Stimulated activated effector memory CD8-positive, alpha-beta T cell treated with anti-CD3 and anti-CD28 coated beads, Interleukin-12 subunit alpha, Interleukin-12 subunit beta, amount 100 ng/mL, for 72 hours (primary cell): ENCODE data around the gene CFAP57.

Source experiments
- ATAC-seq: fragments of 150-1000 bp; cut with Tn5 transposase; 2 replicates; pipeline ENCODE4 v1.10.0; 2021
- DNase-seq, 2 donors: peaks; one replicate each; pipeline ENCODE4 v3.0.0; 2021 to 2022; ENCODE audit warnings: low spot score in 2 of 2
- H3K27ac Mint-ChIP-seq: one replicate; pipeline ENCODE4 v1.8.0; 2022; ENCODE audit warnings: mild to moderate bottlenecking, mixed read lengths
- H3K36me3 Mint-ChIP-seq: one replicate; pipeline ENCODE4 v1.8.0; 2022; ENCODE audit warnings: mild to moderate bottlenecking, mixed read lengths
- H3K4me1 Mint-ChIP-seq: one replicate; pipeline ENCODE4 v1.8.0; 2022; ENCODE audit warnings: mixed read lengths
- H3K4me3 Mint-ChIP-seq: one replicate; pipeline ENCODE4 v1.8.0; 2022; ENCODE audit warnings: mild to moderate bottlenecking, mixed read lengths
- H3K9me3 Mint-ChIP-seq: one replicate; pipeline ENCODE4 v1.8.0; 2022; ENCODE audit warnings: mixed read lengths

Gene CFAP57

DNA sequence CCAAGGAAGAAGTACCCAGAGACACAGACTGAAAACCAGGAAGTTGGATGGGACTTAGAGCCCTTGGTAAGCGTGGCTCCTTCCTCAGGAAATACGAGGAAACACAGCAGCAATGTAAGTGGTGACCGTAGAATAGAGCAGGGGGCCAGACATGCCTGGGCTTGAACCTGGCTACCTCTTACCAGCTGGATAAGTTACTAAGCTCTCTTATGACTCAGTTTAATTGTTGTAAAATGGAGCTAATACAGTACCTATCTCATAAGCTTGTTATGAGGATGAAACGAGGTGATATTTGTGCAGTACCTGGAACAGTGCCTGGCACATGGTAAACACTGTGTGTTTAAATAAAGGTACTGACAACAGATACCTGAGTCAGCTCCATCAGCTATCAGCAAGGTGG, 19.3 kb upstream of the CFAP57 start:
- Mint-ChIP-seq H3K4me3 (no peak overlapping the region), H3K9me3 (no peaks in the 10 kb centered on the region), H3K4me1 (no peaks in the 10 kb centered on the region), H3K36me3 (no peaks in the 10 kb centered on the region), H3K27ac (no peak overlapping the region)
- ATAC-seq (no peak), DNase-seq (no peak)

DNA sequence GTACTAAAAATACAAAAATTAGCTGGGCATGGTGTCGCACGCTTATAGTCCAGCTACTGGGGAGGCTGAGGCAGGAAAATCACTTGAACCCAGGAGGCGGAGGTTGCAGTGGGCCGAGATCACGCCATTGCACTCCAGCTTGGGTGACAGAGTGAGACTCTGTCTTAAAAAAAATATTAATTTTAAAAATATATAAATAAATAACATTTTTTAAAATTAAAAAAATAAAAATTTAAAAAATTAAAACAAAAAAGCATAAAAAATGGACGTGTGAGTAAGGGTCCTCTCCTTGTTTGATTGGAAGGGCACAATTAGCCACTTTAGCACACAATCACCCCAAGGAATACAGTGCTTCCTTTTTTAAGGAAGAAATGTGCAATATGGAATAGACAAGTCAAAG, 18.7 kb upstream of the CFAP57 start:
- no peak overlapping the region for H3K27ac Mint-ChIP-seq

DNA sequence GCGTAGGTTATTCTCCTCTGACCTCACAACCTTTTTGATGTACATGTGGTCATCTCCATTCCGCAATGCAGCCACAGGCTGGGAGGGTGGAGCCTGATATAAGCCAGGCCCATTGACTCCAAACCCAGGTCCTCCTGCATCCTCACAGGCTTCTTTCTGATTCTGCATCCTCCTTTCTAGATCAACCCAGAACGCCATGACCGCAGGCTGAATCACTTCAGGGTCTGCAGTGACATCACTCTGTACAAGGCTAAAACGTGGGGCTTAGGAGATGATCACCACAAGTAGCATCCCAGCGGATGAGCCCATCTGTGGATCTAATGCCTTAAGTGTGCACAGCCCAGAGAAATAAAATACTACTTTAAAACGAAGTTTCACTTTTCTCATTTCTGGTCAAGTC, 16.1 kb upstream of the CFAP57 start:
- H3K4me1 Mint-ChIP-seq = no peaks in the 10 kb centered on the region
- no peaks in the 10 kb centered on the region for H3K9me3 Mint-ChIP-seq
- no peak for ATAC-seq
- DNase-seq = no peak
- no peak overlapping the region for H3K27ac Mint-ChIP-seq
- H3K4me3 Mint-ChIP-seq = no peak overlapping the region
- no peaks in the 10 kb centered on the region for H3K36me3 Mint-ChIP-seq

More for the DNA sequence above, 18.7 kb upstream of the CFAP57 start:
- DNase-seq = no peak
- ATAC-seq = no peak
- Mint-ChIP-seq H3K4me3 (no peak overlapping the region), H3K36me3 (no peaks in the 10 kb centered on the region), H3K4me1 (no peaks in the 10 kb centered on the region), H3K9me3 (no peaks in the 10 kb centered on the region)

DNA sequence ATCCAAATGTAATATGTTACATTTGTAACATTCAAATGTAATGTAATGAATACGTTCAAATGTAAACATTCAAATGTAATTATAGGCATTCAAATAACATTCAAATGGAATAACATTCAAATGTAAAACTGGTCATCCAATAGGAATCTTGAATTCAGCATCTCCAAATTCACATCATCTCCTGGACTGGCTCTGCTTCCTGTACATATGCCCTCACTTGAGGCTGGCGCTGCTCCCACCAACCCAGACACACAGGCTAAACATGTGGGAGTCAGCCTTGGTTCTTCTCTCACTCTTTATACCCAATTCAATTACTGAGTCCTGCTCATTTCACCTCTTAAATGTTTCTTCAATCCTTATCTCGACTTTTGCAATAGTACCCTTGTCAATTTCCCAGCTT, 7.0 kb upstream of the CFAP57 start:
- no peak overlapping the region for H3K27ac Mint-ChIP-seq
- peaks cover 85% of the 10 kb centered on the region for H3K36me3 Mint-ChIP-seq
- H3K4me3 Mint-ChIP-seq = no peak overlapping the region
- H3K9me3 Mint-ChIP-seq = no peaks in the 10 kb centered on the region
- H3K4me1 Mint-ChIP-seq = peaks cover 11% of the 10 kb centered on the region
- DNase-seq (no peak), ATAC-seq (no peak)

DNA sequence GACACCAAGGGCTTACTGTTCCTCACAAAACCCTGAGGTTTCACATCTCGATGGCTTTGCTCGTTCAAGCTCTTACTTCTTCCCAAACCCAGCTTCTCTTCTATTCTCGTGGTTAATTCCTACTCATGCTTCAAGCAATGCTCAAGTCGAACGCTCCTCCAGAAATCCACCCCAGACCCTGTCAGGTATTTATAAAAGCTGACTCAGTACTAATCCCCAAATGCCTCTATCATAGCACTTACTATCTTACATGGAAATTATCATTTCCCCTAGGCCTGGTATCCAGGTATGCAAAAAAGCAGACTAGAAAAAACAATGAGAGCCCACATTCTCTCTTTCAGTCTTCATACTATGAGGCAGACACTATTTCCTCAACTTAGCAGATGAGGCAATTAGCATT, 6.4 kb upstream of the CFAP57 start:
- Mint-ChIP-seq H3K36me3 (peaks cover 91% of the 10 kb centered on the region), H3K4me1 (peaks cover 11% of the 10 kb centered on the region), H3K27ac (peak overlapping the region; percentile 3), H3K9me3 (no peaks in the 10 kb centered on the region), H3K4me3 (no peak overlapping the region)
- DNase-seq (no peak), ATAC-seq (no peak)

DNA sequence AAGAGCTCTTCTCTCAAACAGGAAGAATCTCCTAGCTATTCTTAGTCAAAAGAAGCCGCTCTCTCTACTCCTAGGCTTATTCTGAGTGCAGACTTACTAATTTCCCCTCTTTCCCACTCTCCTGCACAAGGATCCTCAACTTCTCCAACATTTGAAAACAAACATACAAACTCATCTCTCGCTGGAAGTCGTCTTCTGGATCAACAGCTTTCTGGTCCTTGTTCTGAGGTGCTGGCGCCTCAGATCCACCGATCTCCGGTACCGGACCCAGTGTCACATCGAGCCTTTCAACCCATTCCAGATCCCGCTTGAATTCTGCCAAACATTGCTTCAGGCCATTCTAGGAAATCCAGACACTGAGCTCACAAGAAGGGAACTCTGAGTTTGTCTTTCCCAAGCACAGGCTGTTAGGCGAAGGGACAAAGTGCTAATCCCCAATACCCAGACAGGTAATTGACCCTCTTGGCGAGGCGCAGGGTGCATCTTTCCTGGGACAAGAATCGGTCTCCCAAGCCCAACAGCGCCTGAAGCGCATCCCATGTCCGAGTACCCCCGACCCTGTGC, 736 bp upstream of the CFAP57 start:
- DNase-seq (no peak), ATAC-seq (no peak)
- peak overlapping the region; percentile 98 for H3K27ac Mint-ChIP-seq
- H3K9me3 Mint-ChIP-seq = no peaks in the 10 kb centered on the region
- H3K4me3 Mint-ChIP-seq = peak overlapping the region; percentile 99
- peaks cover 18% of the 10 kb centered on the region for H3K4me1 Mint-ChIP-seq
- H3K36me3 Mint-ChIP-seq = peaks cover 58% of the 10 kb centered on the region

DNA sequence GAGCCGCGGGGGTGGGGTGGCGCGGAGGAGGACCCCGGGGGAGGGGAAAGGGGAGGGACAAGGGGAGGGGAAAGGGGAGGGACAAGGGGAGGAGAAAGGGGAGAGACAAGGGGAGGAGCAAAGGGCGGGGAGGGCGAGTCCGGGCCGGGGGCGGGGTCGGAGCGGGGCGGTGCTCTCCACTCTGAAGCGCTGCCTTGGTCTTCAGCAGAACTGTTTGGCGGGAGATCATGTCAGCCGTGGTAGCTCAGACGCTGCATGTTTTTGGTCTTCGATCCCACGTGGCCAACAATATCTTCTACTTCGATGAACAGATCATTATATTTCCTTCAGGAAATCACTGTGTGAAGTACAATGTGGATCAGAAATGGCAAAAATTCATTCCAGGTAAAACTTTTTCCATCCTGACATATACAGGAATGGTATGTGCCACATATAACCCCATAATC, 420 bp downstream of the CFAP57 start:
- Mint-ChIP-seq H3K27ac (peak overlapping the region; percentile 98), H3K36me3 (peaks cover 47% of the 10 kb centered on the region), H3K9me3 (no peaks in the 10 kb centered on the region), H3K4me1 (peaks cover 18% of the 10 kb centered on the region), H3K4me3 (peak overlapping the region; percentile 99)
- ATAC-seq (peak; percentile 84), DNase-seq (no peak)

DNA sequence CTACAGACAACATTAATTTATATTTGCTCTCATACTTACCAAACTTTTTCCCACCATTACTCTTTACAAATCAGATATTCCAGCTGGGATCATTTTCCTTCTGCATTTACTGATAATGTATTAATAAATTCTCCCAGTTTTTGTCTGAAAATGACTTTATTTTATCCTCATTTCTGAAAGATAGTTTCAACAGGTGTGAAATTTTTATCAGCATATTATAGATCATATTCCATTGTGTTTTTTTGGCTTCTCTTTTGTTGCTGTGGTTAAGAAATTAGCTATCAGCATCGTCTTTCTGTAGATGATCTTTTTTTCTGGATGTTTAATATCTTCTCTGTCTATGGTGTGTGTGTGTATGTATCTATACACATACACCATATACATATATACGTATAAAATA, 2.7 kb downstream of the CFAP57 start:
- peaks cover 12% of the 10 kb centered on the region for H3K4me1 Mint-ChIP-seq
- DNase-seq (no peak), ATAC-seq (no peak)
- no peaks in the 10 kb centered on the region for H3K9me3 Mint-ChIP-seq
- H3K27ac Mint-ChIP-seq = no peak overlapping the region
- peaks cover 23% of the 10 kb centered on the region for H3K36me3 Mint-ChIP-seq
- H3K4me3 Mint-ChIP-seq = no peak overlapping the region

DNA sequence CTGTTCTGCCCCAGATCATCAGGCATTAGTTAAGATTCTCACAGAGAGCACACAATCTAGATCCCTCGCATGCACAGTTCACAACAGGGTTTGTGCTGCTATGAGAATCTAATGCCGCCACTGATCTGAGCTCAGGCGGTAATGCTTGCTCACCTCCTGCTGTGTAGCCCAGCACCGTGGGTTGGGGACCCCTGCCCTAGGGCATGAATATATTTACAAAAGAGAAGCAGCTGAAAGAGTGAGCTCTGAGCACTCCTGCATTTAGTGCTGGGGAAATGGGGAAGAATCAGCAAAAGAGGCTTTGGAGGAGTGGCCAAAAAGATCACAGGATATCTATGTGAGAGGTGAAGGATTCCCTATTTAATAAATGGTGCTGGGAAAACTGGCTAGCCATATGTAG, 5.6 kb downstream of the CFAP57 start:
- ATAC-seq = no peak
- Mint-ChIP-seq H3K4me1 (no peaks in the 10 kb centered on the region), H3K36me3 (peaks cover 4% of the 10 kb centered on the region), H3K9me3 (no peaks in the 10 kb centered on the region), H3K27ac (no peak overlapping the region), H3K4me3 (no peak overlapping the region)
- no peak for DNase-seq

DNA sequence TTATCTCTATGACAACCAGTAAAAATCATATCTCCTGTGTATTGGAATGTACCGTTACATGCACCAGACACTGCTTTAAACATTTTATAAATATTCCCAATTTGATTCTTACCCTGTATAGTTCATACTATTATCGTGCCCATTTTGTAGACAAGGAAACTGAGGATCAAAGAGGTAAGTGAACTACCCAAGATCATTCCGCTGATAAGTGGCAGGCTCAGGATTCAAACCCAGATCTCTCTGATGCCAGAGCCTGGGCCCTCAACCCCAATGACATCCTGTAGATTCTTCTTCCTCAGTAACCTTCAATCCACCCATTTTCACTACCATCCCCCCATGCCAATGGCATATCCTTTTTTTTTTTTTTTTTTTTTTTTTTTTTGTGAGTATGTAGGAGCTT, 12.3 kb downstream of the CFAP57 start:
- Mint-ChIP-seq H3K9me3 (no peaks in the 10 kb centered on the region), H3K36me3 (peaks cover 4% of the 10 kb centered on the region), H3K27ac (no peak overlapping the region), H3K4me1 (no peaks in the 10 kb centered on the region), H3K4me3 (no peak overlapping the region)
- DNase-seq (no peak), ATAC-seq (no peak)

DNA sequence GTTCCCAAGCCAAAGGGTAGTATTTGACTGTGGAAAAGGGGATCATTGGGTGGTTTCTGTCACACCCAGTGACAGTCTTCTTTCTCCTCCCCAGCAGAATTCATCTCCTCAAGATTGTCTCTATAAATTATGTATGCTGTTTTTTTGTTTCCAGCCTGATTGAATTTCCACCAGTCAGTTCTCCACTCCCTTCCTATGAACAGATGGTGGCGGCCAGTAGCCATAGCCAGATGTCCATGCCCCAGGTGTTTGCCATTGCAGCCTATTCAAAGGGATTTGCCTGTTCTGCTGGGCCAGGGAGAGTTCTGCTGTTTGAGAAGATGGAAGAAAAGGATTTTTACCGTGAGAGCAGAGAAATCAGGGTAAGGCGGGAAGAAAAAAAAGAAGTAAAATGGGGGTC, 12.9 kb downstream of the CFAP57 start:
- DNase-seq = no peak
- Mint-ChIP-seq H3K27ac (no peak overlapping the region), H3K4me1 (no peaks in the 10 kb centered on the region), H3K9me3 (no peaks in the 10 kb centered on the region), H3K36me3 (peaks cover 4% of the 10 kb centered on the region), H3K4me3 (no peak overlapping the region)
- no peak for ATAC-seq

DNA sequence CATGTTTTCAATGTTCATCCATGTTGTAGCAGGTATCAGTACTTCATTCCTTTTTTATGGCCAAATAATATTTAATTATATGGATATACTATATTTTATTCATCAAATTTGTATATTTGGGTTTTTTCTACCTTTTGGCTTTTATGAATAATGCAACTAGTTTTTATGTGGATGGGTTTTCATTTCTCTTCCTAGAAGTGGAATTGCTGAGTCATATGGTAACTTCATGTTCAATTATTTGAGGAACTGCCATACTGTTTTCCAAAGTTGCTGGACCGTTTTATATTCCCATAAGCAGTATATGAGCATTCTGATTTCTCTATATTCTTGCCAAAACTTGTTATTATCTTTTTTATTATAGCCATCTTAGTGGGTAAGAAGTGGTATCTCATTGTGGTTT, 16.0 kb downstream of the CFAP57 start:
- Mint-ChIP-seq H3K4me1 (no peaks in the 10 kb centered on the region), H3K36me3 (no peaks in the 10 kb centered on the region), H3K9me3 (peaks cover 4% of the 10 kb centered on the region), H3K27ac (no peak overlapping the region), H3K4me3 (no peak overlapping the region)
- DNase-seq (no peak), ATAC-seq (no peak)

DNA sequence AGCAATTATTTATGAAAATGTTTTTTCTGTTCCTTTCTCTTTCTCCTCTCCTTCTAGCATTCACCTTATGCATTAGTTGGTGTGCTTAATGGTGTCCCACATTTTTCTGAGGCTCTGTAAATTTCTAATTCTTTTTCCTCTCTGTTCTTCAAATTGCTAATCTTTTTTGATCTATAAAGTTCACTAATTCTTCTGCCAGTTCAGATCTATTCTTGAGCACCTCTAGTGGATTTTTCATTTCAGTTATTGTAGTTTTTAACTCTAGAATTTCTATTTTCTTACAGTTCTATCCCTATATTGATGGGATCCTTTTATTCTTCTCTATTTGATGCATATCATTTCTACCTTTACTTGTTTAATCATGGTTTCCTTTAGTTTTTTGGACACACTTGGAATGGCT, 22.4 kb downstream of the CFAP57 start:
- Mint-ChIP-seq H3K27ac (no peak overlapping the region), H3K36me3 (no peaks in the 10 kb centered on the region), H3K4me3 (no peak overlapping the region), H3K4me1 (no peaks in the 10 kb centered on the region), H3K9me3 (peaks cover 10% of the 10 kb centered on the region)
- no peak for DNase-seq
- ATAC-seq = no peak

DNA sequence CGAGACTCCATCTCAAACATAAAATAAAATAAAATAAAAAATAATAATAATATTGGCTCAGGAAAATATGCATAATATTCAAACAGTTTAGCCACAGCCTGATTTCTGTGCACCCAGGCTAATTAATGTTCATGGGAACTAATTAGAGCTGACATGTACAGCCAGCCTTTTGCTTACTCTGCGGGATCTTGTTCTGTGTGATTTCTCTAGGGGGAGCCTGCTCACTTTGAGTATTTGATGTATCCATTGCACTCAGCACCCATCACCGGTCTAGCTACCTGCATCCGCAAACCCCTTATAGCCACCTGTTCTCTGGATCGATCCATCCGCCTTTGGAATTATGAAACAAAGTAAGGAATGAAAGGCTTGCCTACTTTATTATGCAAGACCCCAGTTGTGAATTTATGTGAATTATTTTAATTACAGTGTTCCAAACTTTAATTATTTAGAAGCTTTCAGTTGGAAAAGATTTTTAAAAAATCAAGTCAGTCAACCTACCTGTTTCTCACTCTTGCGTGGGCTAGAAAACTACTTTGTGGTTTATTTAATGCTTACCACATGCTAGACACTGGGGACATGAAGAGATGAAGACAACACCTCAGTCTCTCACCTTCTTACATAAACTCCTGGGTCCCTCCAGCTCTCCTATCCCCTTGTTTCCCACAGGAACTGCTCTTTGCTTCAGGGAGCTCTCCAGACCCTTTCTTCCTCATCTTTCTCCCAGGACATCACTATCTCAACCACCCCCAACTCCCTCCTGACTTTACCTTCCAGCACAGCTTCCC, 25.4 kb downstream of the CFAP57 start:
- H3K36me3 Mint-ChIP-seq = no peaks in the 10 kb centered on the region
- H3K4me3 Mint-ChIP-seq = no peak overlapping the region
- no peak for ATAC-seq
- H3K4me1 Mint-ChIP-seq = no peaks in the 10 kb centered on the region
- H3K27ac Mint-ChIP-seq = no peak overlapping the region
- peaks cover 6% of the 10 kb centered on the region for H3K9me3 Mint-ChIP-seq
- no peak for DNase-seq

DNA sequence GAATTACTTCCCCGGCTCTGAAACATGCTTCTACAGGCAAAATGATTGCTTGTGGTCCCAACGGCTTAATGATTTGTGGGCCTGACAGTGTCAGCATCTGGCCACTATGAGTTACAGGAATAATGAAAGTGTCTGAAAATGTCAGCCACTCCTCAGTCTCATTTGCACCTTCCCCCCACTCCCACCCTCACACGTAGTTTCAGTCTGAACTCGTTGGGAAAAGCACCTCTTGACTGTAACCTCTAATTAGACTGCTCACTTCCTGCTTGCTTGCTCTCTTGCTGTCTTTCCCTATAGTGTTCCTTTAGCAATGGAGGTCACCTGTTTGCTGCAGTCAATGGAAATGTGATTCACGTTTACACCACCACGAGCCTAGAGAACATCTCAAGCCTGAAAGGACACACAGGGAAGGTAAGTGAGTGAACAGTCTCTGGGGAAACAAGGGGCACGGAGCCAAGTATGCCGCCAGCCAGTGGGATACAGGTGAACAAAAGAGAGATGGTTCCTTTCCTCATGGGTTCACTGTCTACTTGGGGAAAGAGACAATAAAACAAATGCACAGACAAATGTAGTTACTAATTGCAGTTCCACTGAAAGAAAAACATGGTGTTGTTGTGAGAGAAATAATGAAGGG, 27.1 kb downstream of the CFAP57 start:
- ATAC-seq (peak; percentile 79), DNase-seq (peak in 1 of 2 donors; percentile 48)
- Mint-ChIP-seq H3K9me3 (peaks cover 6% of the 10 kb centered on the region), H3K36me3 (no peaks in the 10 kb centered on the region), H3K27ac (no peak overlapping the region), H3K4me3 (no peak overlapping the region), H3K4me1 (no peaks in the 10 kb centered on the region)

DNA sequence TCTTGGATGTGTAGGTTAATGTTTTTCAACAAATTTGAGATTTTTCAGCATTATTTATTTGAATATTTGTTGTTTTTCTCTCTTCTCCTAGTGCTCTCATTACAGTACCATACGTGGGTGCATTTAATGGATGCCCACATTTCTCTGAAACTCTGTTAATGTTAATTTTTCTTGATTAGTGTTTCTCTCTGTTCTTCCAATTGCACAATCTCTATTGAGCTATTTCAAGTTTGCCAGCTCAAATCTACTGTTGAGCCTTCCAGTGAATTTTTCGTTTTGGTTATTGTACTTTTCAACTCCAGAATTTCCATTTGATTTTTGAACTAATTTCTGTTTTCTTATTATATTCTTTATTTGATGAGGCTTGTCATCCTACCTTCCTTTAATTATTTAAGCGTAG, 31.7 kb downstream of the CFAP57 start:
- Mint-ChIP-seq H3K36me3 (no peaks in the 10 kb centered on the region), H3K4me1 (no peaks in the 10 kb centered on the region), H3K27ac (no peak overlapping the region), H3K9me3 (peaks cover 3% of the 10 kb centered on the region), H3K4me3 (no peak overlapping the region)
- ATAC-seq (no peak), DNase-seq (no peak)
